ENCODE results near the gene BUB3. TPM values are rescaled to one million over a fixed set of nuclear protein-coding genes. Genes with fewer than 3 reads are reported as not detected.

BUB3 gene
- total RNA-seq, 4 donors from 2014 or later, result 69.4 to 103 (median 75.9) TPM

DNA sequence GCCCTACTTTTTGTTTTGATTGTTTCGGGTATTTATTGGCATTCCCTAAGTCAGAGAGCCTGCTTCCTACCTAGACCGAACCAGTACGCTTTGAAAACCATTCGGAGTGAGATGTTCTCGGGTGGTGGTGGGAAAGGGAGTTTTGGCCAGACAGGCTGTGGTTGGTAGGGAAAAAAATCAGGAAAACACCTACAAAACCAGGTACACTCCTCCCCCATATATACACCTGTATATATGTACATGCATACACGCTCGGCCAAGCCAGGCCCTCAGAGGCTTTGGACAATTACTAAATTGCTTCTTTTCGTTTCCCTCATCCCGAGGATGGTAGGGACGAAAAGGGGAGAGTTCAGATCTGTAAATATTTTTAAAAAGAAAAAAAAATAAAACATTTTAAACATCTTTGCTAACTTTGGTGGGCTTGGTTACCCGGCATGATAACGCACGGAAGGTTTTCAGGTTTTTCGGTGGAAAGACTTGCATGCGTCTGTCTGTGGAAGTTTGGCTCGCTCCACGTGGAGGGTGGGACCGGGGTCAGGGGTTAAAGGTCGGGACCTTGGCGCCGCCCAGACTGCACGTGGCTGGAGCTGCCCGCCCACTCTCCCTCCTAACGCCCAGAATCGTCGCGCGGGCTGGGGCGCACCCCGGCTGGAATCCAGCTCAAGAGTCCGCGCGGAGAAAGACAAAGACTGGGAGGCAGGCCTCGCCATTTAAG is 3.8 kb upstream of the BUB3 start:
- Histone ChIP-seq H3K36me3 (no peaks in the 10 kb centered on the region), H3K27ac (no peak overlapping the region), H3K4me1 (peaks cover 0 to 71% (median 32%) of the 10 kb centered on the region in 3 donors), H3K9me3 (no peaks in the 10 kb centered on the region), H3K27me3 (peaks cover 82% of the 10 kb centered on the region), H3K4me3 (peak overlapping the region in 1 of 2 donors; percentile 42)
- ATAC-seq, result no peak
- TF ChIP-seq POLR2A (IDR thresholded peaks at IDR 0.05), result no peak
- TF ChIP-seq POLR2AphosphoS5 (IDR thresholded peaks at IDR 0.05), result no peak
- TF ChIP-seq, protein P1, sequence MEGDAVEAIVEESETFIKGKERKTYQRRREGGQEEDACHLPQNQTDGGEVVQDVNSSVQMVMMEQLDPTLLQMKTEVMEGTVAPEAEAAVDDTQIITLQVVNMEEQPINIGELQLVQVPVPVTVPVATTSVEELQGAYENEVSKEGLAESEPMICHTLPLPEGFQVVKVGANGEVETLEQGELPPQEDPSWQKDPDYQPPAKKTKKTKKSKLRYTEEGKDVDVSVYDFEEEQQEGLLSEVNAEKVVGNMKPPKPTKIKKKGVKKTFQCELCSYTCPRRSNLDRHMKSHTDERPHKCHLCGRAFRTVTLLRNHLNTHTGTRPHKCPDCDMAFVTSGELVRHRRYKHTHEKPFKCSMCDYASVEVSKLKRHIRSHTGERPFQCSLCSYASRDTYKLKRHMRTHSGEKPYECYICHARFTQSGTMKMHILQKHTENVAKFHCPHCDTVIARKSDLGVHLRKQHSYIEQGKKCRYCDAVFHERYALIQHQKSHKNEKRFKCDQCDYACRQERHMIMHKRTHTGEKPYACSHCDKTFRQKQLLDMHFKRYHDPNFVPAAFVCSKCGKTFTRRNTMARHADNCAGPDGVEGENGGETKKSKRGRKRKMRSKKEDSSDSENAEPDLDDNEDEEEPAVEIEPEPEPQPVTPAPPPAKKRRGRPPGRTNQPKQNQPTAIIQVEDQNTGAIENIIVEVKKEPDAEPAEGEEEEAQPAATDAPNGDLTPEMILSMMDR (IDR thresholded peaks at IDR 0.05), result no peak
- no peak for TF ChIP-seq EP300 (IDR thresholded peaks at IDR 0.05)
- WGBS, 2 donors (ENCODE audit: low coverage in 1 of 2), result 8 to 11% methylated on average over 8 to 27 of the region's 34 CpGs

DNA sequence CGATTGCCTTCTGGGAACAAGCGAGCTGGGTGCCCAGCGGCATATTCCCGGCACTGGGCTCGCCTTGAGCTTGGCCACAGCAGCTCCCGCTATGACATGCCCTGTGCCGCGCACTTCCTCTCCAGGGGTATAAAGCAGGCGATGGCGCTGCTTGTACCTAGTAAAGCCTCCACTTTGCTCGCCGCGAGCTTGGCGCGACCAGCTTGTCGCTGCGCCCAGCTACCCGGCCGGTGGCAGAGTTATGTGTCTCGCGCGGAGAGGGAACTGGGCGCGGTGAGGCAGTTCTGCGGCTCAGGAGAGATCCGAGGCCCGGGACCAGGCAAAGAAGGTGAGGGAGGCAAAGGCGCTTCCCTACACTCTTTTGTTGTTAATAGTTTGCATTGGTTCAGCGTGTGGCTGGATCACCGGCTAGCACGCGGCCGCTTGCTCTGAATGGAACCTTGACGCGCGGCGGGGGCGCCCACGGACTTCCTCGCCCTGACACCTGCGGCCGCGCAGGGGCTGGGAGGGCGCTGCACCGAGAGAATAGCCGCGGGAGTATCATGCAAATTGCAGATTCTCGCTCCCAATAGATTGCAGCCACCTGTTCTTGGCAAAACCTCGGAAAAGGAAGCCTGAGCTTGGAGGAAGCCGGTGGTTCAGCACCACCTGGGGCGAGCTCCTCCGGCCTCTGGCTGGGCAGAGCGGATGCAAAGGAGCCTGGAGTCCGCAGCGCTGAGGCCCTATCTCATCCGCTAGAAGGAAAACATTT is 3.0 kb upstream of the BUB3 start:
- Histone ChIP-seq H3K27ac (no peak overlapping the region), H3K36me3 (peaks cover 0 to under 1% of the 10 kb centered on the region in 2 donors), H3K4me3 (peak overlapping the region in 1 of 2 donors; percentile 17), H3K4me1 (peaks cover 0 to 71% (median 37%) of the 10 kb centered on the region in 3 donors), H3K27me3 (peaks cover 75% of the 10 kb centered on the region), H3K9me3 (no peaks in the 10 kb centered on the region)
- WGBS, 2 donors (ENCODE audit: low coverage in 1 of 2), result 8 to 17% methylated on average over 2 to 14 of the region's 56 CpGs
- no peak for TF ChIP-seq POLR2AphosphoS5 (IDR thresholded peaks at IDR 0.05)
- TF ChIP-seq, protein P1 (IDR thresholded peaks at IDR 0.05), result no peak
- TF ChIP-seq EP300 (IDR thresholded peaks at IDR 0.05), result no peak
- TF ChIP-seq POLR2A (IDR thresholded peaks at IDR 0.05), result no peak
- no peak for ATAC-seq

DNA sequence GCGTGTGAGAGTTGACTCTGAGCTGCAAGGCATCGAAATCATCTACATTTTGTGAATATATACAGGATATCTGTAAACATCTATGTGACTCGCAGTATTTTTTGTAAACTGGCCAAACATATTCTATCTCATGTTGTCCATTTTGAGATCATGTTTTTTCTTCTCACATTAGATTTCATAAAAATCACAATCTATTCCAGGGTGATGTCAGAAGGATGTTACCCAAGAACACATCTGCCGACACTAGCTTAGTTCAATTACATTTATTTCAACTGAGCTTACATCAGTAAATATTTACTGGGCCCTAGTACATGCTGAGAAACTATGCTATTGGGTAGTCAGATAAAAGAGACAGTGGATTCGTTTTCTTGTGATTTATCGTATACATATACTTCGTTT is 2.5 kb upstream of the BUB3 start:
- Histone ChIP-seq H3K27me3 (peaks cover 69% of the 10 kb centered on the region), H3K36me3 (peaks cover 0 to 6% of the 10 kb centered on the region in 2 donors), H3K4me3 (no peak overlapping the region), H3K27ac (no peak overlapping the region), H3K4me1 (peaks cover 0 to 71% (median 37%) of the 10 kb centered on the region in 3 donors), H3K9me3 (no peaks in the 10 kb centered on the region)
- no peak for ATAC-seq
- TF ChIP-seq, protein P1 (IDR thresholded peaks at IDR 0.05), result no peak
- no peak for TF ChIP-seq EP300 (IDR thresholded peaks at IDR 0.05)
- no peak for TF ChIP-seq POLR2AphosphoS5 (IDR thresholded peaks at IDR 0.05)
- TF ChIP-seq POLR2A (IDR thresholded peaks at IDR 0.05), result no peak
- 21 to 22% methylated on average over 7 of the region's 7 CpGs for WGBS, 2 donors (ENCODE audit: low coverage in 1 of 2)

DNA sequence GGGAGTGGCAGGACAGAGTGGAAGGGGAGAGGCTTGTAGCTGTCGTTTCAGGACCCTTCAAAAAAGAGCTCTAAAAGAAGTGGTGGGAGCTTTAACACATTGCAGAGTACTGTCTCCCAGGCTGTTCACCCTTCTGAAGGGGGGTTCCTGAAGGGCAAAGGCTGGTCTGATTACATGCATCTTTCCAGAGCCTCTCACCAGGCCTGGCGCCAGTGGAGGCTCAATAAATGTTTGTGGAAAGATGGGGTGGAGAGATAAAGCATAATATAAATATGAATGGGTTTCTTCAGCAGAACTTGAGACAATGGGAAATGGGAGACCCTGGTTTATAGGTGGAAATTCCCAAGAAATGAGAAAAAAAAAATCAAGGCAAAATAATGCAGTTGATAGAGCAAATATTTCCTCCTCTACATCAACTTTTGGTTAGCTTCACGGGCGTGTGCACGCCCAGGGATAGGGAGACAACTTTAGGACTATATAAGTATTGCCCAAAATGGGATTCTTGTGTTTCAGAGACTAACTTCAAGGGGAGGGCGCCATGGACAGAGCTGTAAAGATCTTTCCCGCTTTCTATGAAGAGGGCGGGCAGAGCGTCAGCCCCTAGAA is 613 bp upstream of the BUB3 start:
- WGBS, 2 donors (ENCODE audit: low coverage in 1 of 2), result 36 to 60% methylated on average over 3 to 9 of the region's 9 CpGs
- Histone ChIP-seq H3K4me3 (no peak overlapping the region), H3K27ac (no peak overlapping the region), H3K27me3 (peaks cover 50% of the 10 kb centered on the region), H3K36me3 (peaks cover 0 to 25% of the 10 kb centered on the region in 2 donors), H3K4me1 (peaks cover 0 to 72% (median 28%) of the 10 kb centered on the region in 3 donors), H3K9me3 (no peaks in the 10 kb centered on the region)
- TF ChIP-seq, protein P1 (IDR thresholded peaks at IDR 0.05), result no peak
- no peak for TF ChIP-seq POLR2A (IDR thresholded peaks at IDR 0.05)
- no peak for ATAC-seq

All from gastroesophageal sphincter (tissue), 4 donors.